SK-N-MC (cell line): Measurements from ENCODE around the gene ANO5.
"Not testable (repeated sequence)": the region's sequence is repeated elsewhere in the genome, so short reads cannot be mapped to it uniquely, and the experiment has no call there.

Experiments used
- DNase-seq: peaks from one replicate; pipeline ENCODE4 v3.0.0-alpha.2; 2011; ENCODE audit warnings: low read depth, low spot score
- H3K27ac ChIP-seq: fragments of 200-600 bp; sonication (generic); 2 replicates; pipeline ENCODE4 v1.5.1; 2016; ENCODE audit warnings: mixed run types
- H3K36me3 ChIP-seq: fragments of 200-600 bp; sonication (generic); 2 replicates; pipeline ENCODE4 v1.6.1; 2017; ENCODE audit warnings: antibody characterized with exemption, low read length, mixed read lengths; ENCODE audit not compliant: insufficient read depth
- H3K4me3 ChIP-seq: fragments of 200-600 bp; sonication (generic); 2 replicates; pipeline ENCODE4 v1.5.1; 2016
- H3K9ac ChIP-seq: fragments of 200-600 bp; sonication (generic); 2 replicates; pipeline ENCODE4 v1.8.0; 2017; ENCODE audit warnings: mixed run types, mixed read lengths; ENCODE audit not compliant: insufficient read length
- H3K9me3 ChIP-seq: fragments of 200-600 bp; sonication (generic); 2 replicates; pipeline ENCODE4 v1.6.1; 2017; ENCODE audit warnings: low read depth, mild to moderate bottlenecking, antibody characterized with exemption, low read length, moderate library complexity, mixed read lengths
- EZH2 ChIP-seq: fragments of 200-600 bp; sonication (generic); IDR thresholded peaks from one replicate; pipeline ENCODE4 v1.6.1; 2017; ENCODE audit warnings: antibody characterized with exemption
- FOXP2 ChIP-seq: optimal IDR thresholded peaks from 2 replicates; pipeline ENCODE3; 2011; ENCODE audit warnings: mild to moderate bottlenecking, moderate library complexity; ENCODE audit not compliant: insufficient read depth; ENCODE audit errors: extremely low read length, control extremely low read depth
- POLR2AphosphoS5 ChIP-seq: IDR thresholded peaks from 2 replicates; pipeline ENCODE4 v1.6.1; 2012; ENCODE audit warnings: mild to moderate bottlenecking, low read depth, low read length, borderline replicate concordance

The ANO5 gene

GRCh38 chr11:22273781-22274180, 80.9 kb downstream of the ANO5 start:
- Histone ChIP-seq H3K27ac (no peak overlapping the region), H3K9me3 (no peaks in the 10 kb centered on the region), H3K36me3 (no peaks in the 10 kb centered on the region), H3K9ac (no peak overlapping the region), H3K4me3 (no peak overlapping the region)
- TF ChIP-seq EZH2, result no peak
- TF ChIP-seq POLR2AphosphoS5, result no peak
- no peak for TF ChIP-seq FOXP2
- DNase-seq, result no peak

GRCh38 chr11:22275600-22275999, 82.7 kb downstream of the ANO5 start:
- Histone ChIP-seq H3K9ac (no peak overlapping the region), H3K27ac (no peak overlapping the region), H3K36me3 (no peaks in the 10 kb centered on the region), H3K4me3 (no peak overlapping the region), H3K9me3 (no peaks in the 10 kb centered on the region)
- TF ChIP-seq FOXP2 (no peak), POLR2AphosphoS5 (no peak), EZH2 (no peak)
- DNase-seq, result no peak

- Histone ChIP-seq H3K9ac (no peak overlapping the region), H3K9me3 (no peaks in the 10 kb centered on the region), H3K36me3 (no peaks in the 10 kb centered on the region), H3K27ac (no peak overlapping the region), H3K4me3 (no peak overlapping the region)
- no peak for DNase-seq
- TF ChIP-seq FOXP2 (no peak), POLR2AphosphoS5 (no peak), EZH2 (no peak)
Measured at GRCh38 chr11:22276535-22276934, 83.7 kb downstream of the ANO5 start.

- not testable (repeated sequence) for H3K9ac ChIP-seq, H3K9me3 ChIP-seq, H3K36me3 ChIP-seq, DNase-seq, H3K27ac ChIP-seq, H3K4me3 ChIP-seq
Measured at GRCh38 chr11:22284991-22285390, 92.1 kb downstream of the ANO5 start.

GRCh38 chr11:22302368-22302767, 109.5 kb downstream of the ANO5 start:
- DNase-seq, result no peak
- no peak for TF ChIP-seq FOXP2
- TF ChIP-seq POLR2AphosphoS5, result no peak
- Histone ChIP-seq H3K9ac (no peak overlapping the region), H3K36me3 (no peaks in the 10 kb centered on the region), H3K27ac (no peak overlapping the region), H3K4me3 (no peak overlapping the region), H3K9me3 (no peaks in the 10 kb centered on the region)

- H3K36me3 ChIP-seq, result no peaks in the 10 kb centered on the region
- no peak overlapping the region for H3K4me3 ChIP-seq
- peak; percentile 32 for DNase-seq
- no peaks in the 10 kb centered on the region for H3K9me3 ChIP-seq
- H3K9ac ChIP-seq, result no peak overlapping the region
- TF ChIP-seq EZH2 (no peak), FOXP2 (no peak), POLR2AphosphoS5 (no peak)
- H3K27ac ChIP-seq, result no peak overlapping the region
Measured at GRCh38 chr11:22304337-22304961, 111.6 kb downstream of the ANO5 start.

- TF ChIP-seq POLR2AphosphoS5 (no peak), FOXP2 (no peak), EZH2 (no peak)
- no peaks in the 10 kb centered on the region for H3K9me3 ChIP-seq
- DNase-seq, result no peak
- H3K4me3 ChIP-seq, result no peak overlapping the region
- no peak overlapping the region for H3K27ac ChIP-seq
- no peaks in the 10 kb centered on the region for H3K36me3 ChIP-seq
- no peak overlapping the region for H3K9ac ChIP-seq
Measured at GRCh38 chr11:22317656-22318055, 124.8 kb downstream of the ANO5 start.

- DNase-seq, result no peak
- Histone ChIP-seq H3K9me3 (no peaks in the 10 kb centered on the region), H3K27ac (no peak overlapping the region), H3K9ac (no peak overlapping the region), H3K4me3 (no peak overlapping the region), H3K36me3 (no peaks in the 10 kb centered on the region)
- TF ChIP-seq EZH2, result no peak
- no peak for TF ChIP-seq FOXP2
- TF ChIP-seq POLR2AphosphoS5, result no peak
Measured at GRCh38 chr11:22331771-22332170, 138.9 kb downstream of the ANO5 start.
